ENCODE results near the gene TSC22D3.

TSC22D3 gene

DNA sequence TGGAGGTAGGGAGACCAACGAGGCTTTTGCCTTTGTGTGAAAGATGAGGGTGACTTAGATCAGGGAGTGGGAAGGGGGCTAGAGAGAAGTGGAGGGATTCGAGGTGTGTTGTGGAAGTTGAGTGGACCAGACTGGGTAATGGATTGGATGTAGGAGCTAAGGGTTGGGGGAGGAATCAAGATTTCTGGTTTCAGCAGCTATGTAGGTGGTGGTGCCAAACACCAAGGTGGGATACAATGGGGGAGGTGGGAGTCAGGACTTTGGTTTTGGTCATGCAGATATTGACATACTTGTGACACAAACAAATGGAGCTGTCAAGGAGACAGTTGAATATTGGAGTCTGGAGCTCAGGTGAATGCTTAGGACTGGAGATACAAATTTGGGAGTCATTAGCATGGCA, 71.0 kb downstream of the TSC22D3 start:
- H3K9me3 ChIP-seq (ENCODE audit: insufficient read depth, low read length, severe bottlenecking) = no peaks in the 10 kb centered on the region
- ATAC-seq (ENCODE audit: insufficient read depth, low read depth) = no peak
- H3K36me3 ChIP-seq (ENCODE audit: insufficient read depth, low read length) = no peaks in the 10 kb centered on the region
- H3K4me3 ChIP-seq (ENCODE audit: low read depth in 1 of 2, low read length in 2 of 2) = no peak overlapping the region
- no peaks in the 10 kb centered on the region for H3K4me1 ChIP-seq (ENCODE audit: insufficient read depth, low read length)
- no peak overlapping the region for H3K27ac ChIP-seq (ENCODE audit: low read length)
- no peak overlapping the region for H3K9ac ChIP-seq (ENCODE audit: low read depth, low read length)
- H4K20me1 ChIP-seq (ENCODE audit: insufficient read depth, low read length) = no peaks in the 10 kb centered on the region
- no peaks in the 10 kb centered on the region for H3K27me3 ChIP-seq (ENCODE audit: insufficient read depth, low read length, poor library complexity)
- H3K4me2 ChIP-seq (ENCODE audit: insufficient read depth, low read length) = no peak overlapping the region
- DNase-seq = no peak
- TF ChIP-seq, protein P1, sequence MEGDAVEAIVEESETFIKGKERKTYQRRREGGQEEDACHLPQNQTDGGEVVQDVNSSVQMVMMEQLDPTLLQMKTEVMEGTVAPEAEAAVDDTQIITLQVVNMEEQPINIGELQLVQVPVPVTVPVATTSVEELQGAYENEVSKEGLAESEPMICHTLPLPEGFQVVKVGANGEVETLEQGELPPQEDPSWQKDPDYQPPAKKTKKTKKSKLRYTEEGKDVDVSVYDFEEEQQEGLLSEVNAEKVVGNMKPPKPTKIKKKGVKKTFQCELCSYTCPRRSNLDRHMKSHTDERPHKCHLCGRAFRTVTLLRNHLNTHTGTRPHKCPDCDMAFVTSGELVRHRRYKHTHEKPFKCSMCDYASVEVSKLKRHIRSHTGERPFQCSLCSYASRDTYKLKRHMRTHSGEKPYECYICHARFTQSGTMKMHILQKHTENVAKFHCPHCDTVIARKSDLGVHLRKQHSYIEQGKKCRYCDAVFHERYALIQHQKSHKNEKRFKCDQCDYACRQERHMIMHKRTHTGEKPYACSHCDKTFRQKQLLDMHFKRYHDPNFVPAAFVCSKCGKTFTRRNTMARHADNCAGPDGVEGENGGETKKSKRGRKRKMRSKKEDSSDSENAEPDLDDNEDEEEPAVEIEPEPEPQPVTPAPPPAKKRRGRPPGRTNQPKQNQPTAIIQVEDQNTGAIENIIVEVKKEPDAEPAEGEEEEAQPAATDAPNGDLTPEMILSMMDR (IDR thresholded peaks at IDR 0.05; ENCODE audit: borderline replicate concordance, extremely low read depth, low read length, poor library complexity, severe bottlenecking) = no peak
- no peak for TF ChIP-seq EZH2 (IDR thresholded peaks at IDR 0.05; ENCODE audit: borderline replicate concordance, low read depth, low read length, severe bottlenecking)
- H3K79me2 ChIP-seq (ENCODE audit: insufficient read depth, low read length) = no peaks in the 10 kb centered on the region
- no peak overlapping the region for H2AFZ ChIP-seq (ENCODE audit: low read depth, low read length)

DNA sequence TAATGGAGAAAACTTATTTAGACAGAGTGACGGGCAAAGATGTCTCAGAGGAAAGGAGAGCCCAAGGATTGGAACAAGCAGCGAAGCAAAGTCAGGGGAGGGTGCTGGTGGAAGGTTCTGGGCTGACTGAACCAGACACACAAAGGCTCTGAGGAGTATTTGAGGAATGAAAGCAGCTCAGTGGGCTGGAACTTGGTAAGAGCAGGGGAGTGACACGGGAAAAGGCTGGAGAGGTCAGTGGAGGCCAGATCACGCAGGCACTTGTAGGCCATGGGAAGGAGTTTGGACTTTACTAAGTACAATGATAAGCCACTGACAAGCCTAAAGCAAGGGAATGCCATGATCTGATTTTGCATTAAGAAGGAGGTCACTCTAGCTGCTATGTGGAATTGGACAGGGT, 71.4 kb downstream of the TSC22D3 start:
- no peak for TF ChIP-seq EZH2 (IDR thresholded peaks at IDR 0.05; ENCODE audit: borderline replicate concordance, low read depth, low read length, severe bottlenecking)
- TF ChIP-seq, protein P1 (IDR thresholded peaks at IDR 0.05; ENCODE audit: borderline replicate concordance, extremely low read depth, low read length, poor library complexity, severe bottlenecking) = no peak
- no peak overlapping the region for H3K9ac ChIP-seq (ENCODE audit: low read depth, low read length)
- H3K36me3 ChIP-seq (ENCODE audit: insufficient read depth, low read length) = no peaks in the 10 kb centered on the region
- H4K20me1 ChIP-seq (ENCODE audit: insufficient read depth, low read length) = no peaks in the 10 kb centered on the region
- DNase-seq (no peak), ATAC-seq (ENCODE audit: insufficient read depth, low read depth) (no peak)
- H3K9me3 ChIP-seq (ENCODE audit: insufficient read depth, low read length, severe bottlenecking) = no peaks in the 10 kb centered on the region
- H2AFZ ChIP-seq (ENCODE audit: low read depth, low read length) = no peak overlapping the region
- H3K4me1 ChIP-seq (ENCODE audit: insufficient read depth, low read length) = no peaks in the 10 kb centered on the region
- no peaks in the 10 kb centered on the region for H3K27me3 ChIP-seq (ENCODE audit: insufficient read depth, low read length, poor library complexity)
- H3K27ac ChIP-seq (ENCODE audit: low read length) = no peak overlapping the region
- no peak overlapping the region for H3K4me2 ChIP-seq (ENCODE audit: insufficient read depth, low read length)
- H3K4me3 ChIP-seq (ENCODE audit: low read depth in 1 of 2, low read length in 2 of 2) = no peak overlapping the region
- no peaks in the 10 kb centered on the region for H3K79me2 ChIP-seq (ENCODE audit: insufficient read depth, low read length)

DNA sequence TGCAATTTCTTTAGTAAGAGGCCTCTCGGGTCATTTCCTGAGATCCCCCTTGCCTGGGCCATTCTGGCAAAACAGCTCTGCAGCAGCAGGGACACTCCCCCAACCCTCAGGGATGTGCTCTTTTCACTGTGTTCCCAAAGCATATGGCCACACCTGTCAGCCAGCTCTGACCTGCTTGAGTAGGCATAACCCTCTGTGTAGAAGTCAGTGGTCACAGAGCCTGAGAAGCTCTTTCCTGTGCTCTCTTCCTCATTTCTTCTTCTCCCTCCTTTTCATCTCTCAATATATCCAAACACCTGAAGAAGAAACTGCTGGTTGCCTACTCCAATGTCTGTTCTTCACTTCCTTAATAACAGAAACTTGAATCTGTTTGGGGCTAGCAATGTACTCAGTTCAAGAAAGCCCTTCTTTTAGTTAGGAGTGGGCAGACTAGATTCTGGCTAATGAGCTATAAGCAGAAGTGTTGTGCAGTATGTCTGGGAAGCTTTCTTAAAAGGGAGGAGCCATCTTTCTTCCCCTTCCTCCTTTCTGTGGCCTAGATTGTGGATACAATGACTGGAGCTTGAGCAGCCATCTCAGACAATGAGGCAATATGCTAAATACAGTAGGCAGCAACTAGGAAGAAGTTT, 74.0 kb downstream of the TSC22D3 start:
- H3K27me3 ChIP-seq (ENCODE audit: insufficient read depth, low read length, poor library complexity) = no peaks in the 10 kb centered on the region
- H3K79me2 ChIP-seq (ENCODE audit: insufficient read depth, low read length) = no peaks in the 10 kb centered on the region
- H3K9me3 ChIP-seq (ENCODE audit: insufficient read depth, low read length, severe bottlenecking) = no peaks in the 10 kb centered on the region
- no peak overlapping the region for H2AFZ ChIP-seq (ENCODE audit: low read depth, low read length)
- no peak overlapping the region for H3K4me2 ChIP-seq (ENCODE audit: insufficient read depth, low read length)
- no peak overlapping the region for H3K27ac ChIP-seq (ENCODE audit: low read length)
- TF ChIP-seq EZH2 (IDR thresholded peaks at IDR 0.05; ENCODE audit: borderline replicate concordance, low read depth, low read length, severe bottlenecking) = no peak
- TF ChIP-seq, protein P1 (IDR thresholded peaks at IDR 0.05; ENCODE audit: borderline replicate concordance, extremely low read depth, low read length, poor library complexity, severe bottlenecking) = no peak
- H3K4me3 ChIP-seq (ENCODE audit: low read depth in 1 of 2, low read length in 2 of 2) = no peak overlapping the region
- no peaks in the 10 kb centered on the region for H4K20me1 ChIP-seq (ENCODE audit: insufficient read depth, low read length)
- ATAC-seq (ENCODE audit: insufficient read depth, low read depth) = no peak
- DNase-seq = no peak
- no peaks in the 10 kb centered on the region for H3K36me3 ChIP-seq (ENCODE audit: insufficient read depth, low read length)
- H3K4me1 ChIP-seq (ENCODE audit: insufficient read depth, low read length) = no peaks in the 10 kb centered on the region
- H3K9ac ChIP-seq (ENCODE audit: low read depth, low read length) = no peak overlapping the region
